Measurements from ENCODE around the gene ZNF469. TPM values are rescaled to one million over a fixed set of nuclear protein-coding genes. Genes with fewer than 3 reads are reported as not detected.

Gene ZNF469
- polyA plus RNA-seq, 1 donor (not counting 4 experiments of a cell fraction or from before 2014, with no cell fraction given): not detected

DNA sequence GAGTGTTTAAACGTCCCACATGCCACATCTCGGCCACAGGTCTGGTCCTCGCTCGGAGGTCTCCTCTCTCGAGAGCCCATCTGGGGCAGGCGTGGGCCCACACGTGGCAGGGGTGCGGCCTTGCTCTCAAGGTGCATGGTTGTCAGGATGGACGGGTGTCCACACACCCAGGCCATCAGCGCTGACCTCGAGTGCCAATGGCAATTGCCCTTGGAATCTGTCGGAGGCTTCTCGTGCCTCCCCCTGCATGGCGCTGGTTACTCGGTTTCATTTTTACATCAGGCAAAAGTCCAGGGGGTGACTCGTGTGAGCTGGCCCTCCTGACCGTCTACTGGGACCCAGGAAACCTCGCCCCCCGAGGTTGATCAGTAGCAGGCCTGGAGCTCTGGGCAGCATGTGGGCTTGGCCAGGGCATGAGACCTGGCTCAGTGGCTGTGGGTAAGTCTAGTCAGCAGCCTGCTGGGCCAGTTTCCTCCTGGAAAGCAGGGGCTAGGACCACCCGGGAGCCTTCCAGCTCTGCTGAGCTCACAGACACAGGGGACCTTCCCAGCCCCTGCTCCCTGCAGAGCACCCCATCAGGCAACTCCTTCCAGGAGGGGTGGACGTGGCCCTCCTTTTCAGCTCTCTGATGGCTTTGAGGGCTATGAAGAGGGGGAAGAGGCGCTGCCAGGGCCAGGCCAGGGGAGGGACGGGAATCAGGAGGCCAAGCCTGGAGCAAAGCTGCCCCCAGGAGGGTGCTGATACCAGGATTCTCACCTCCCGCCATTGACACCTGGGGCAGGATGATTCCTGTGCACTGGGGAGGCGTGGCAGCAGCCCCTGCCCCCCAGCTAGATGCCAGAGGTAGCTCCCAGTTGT is 3.7 kb upstream of the ZNF469 start:
- H4K20me1 ChIP-seq (ENCODE audit: control insufficient read depth, extremely low read depth, insufficient read depth, low read length): no peaks in the 10 kb centered on the region
- dilution Hi-C loops (cut with MboI; ENCODE audit: extremely low pct_ligation_motif_present, low sequenced_read_pairs): no loop called here
- peaks cover 5% of the 10 kb centered on the region for H3K9me3 ChIP-seq (ENCODE audit: control insufficient read depth, low read depth, low read length)
- DNase-seq (ENCODE audit: low read depth, low spot score): no peak
- TF ChIP-seq, protein P1, sequence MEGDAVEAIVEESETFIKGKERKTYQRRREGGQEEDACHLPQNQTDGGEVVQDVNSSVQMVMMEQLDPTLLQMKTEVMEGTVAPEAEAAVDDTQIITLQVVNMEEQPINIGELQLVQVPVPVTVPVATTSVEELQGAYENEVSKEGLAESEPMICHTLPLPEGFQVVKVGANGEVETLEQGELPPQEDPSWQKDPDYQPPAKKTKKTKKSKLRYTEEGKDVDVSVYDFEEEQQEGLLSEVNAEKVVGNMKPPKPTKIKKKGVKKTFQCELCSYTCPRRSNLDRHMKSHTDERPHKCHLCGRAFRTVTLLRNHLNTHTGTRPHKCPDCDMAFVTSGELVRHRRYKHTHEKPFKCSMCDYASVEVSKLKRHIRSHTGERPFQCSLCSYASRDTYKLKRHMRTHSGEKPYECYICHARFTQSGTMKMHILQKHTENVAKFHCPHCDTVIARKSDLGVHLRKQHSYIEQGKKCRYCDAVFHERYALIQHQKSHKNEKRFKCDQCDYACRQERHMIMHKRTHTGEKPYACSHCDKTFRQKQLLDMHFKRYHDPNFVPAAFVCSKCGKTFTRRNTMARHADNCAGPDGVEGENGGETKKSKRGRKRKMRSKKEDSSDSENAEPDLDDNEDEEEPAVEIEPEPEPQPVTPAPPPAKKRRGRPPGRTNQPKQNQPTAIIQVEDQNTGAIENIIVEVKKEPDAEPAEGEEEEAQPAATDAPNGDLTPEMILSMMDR (optimal IDR thresholded peaks at IDR 0.05 in 1 of 3, IDR thresholded peaks at IDR 0.05 in 1 of 3, conservative IDR thresholded peaks at IDR 0.05 in 1 of 3; ENCODE audit: extremely low read depth in 1 of 3, insufficient read depth in 2 of 3, low read length in 3 of 3): no peak
- TF ChIP-seq EZH2 (IDR thresholded peaks at IDR 0.05; ENCODE audit: low read length): no peak
- H3K79me2 ChIP-seq (ENCODE audit: control insufficient read depth, insufficient read depth, low read length): no peaks in the 10 kb centered on the region
- no peak overlapping the region for H3K4me2 ChIP-seq (ENCODE audit: control insufficient read depth, extremely low read depth, insufficient read depth, low read depth, low read length)
- H3K4me3 ChIP-seq (ENCODE audit: control insufficient read depth in 2 of 3, extremely low read depth in 1 of 3, insufficient read depth in 2 of 3, low read depth in 1 of 3, low read length in 3 of 3): no peak overlapping the region
- no peak for FAIRE-seq
- H3K27me3 ChIP-seq (ENCODE audit: control insufficient read depth, extremely low read depth, insufficient read depth, low read length): peaks cover 22% of the 10 kb centered on the region
- H3K27ac ChIP-seq (ENCODE audit: control insufficient read depth, insufficient read depth, low read length): no peak overlapping the region
- no peak overlapping the region for H2AFZ ChIP-seq (ENCODE audit: control insufficient read depth, low read length)
- no peaks in the 10 kb centered on the region for H3K36me3 ChIP-seq (ENCODE audit: control insufficient read depth in 2 of 2, extremely low read depth in 1 of 2, insufficient read depth in 2 of 2, low read length in 2 of 2)
- no peak overlapping the region for H3K9ac ChIP-seq (ENCODE audit: control insufficient read depth, extremely low read depth, insufficient read depth, low read length)
- no peaks in the 10 kb centered on the region for H3K4me1 ChIP-seq (ENCODE audit: control insufficient read depth, extremely low read depth, insufficient read depth, low read length)
- no peaks in the 10 kb centered on the region for H3K9me1 ChIP-seq (ENCODE audit: control insufficient read depth, extremely low read depth, insufficient read depth, low read length)

DNA sequence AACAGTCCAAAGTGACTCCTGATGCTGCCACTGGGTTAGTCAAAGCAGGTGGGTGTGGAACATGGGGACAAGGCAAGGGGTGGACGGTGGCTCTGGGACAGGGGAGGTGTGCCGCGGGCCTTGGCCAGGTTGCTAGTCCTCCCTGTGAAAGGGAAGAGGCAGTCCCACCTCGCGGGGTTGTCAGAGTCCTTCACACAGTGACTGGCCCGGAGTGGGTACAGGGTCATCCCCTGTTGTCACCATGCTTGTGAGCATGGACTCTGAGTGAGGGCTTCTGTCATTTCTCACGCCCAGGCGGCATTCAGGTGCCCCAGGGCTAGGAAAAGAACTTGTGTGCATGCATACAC is 3.1 kb upstream of the ZNF469 start:
- no peak overlapping the region for H3K4me2 ChIP-seq (ENCODE audit: control insufficient read depth, extremely low read depth, insufficient read depth, low read depth, low read length)
- no peak overlapping the region for H3K4me3 ChIP-seq (ENCODE audit: control insufficient read depth in 2 of 3, extremely low read depth in 1 of 3, insufficient read depth in 2 of 3, low read depth in 1 of 3, low read length in 3 of 3)
- TF ChIP-seq, protein P1 (optimal IDR thresholded peaks at IDR 0.05 in 1 of 3, IDR thresholded peaks at IDR 0.05 in 1 of 3, conservative IDR thresholded peaks at IDR 0.05 in 1 of 3; ENCODE audit: extremely low read depth in 1 of 3, insufficient read depth in 2 of 3, low read length in 3 of 3): no peak
- TF ChIP-seq EZH2 (IDR thresholded peaks at IDR 0.05; ENCODE audit: low read length): no peak
- H4K20me1 ChIP-seq (ENCODE audit: control insufficient read depth, extremely low read depth, insufficient read depth, low read length): no peaks in the 10 kb centered on the region
- H2AFZ ChIP-seq (ENCODE audit: control insufficient read depth, low read length): no peak overlapping the region
- DNase-seq (ENCODE audit: low read depth, low spot score) (no peak), FAIRE-seq (no peak)
- no peak overlapping the region for H3K27ac ChIP-seq (ENCODE audit: control insufficient read depth, insufficient read depth, low read length)
- H3K9me1 ChIP-seq (ENCODE audit: control insufficient read depth, extremely low read depth, insufficient read depth, low read length): no peaks in the 10 kb centered on the region
- no peaks in the 10 kb centered on the region for H3K79me2 ChIP-seq (ENCODE audit: control insufficient read depth, insufficient read depth, low read length)
- H3K9ac ChIP-seq (ENCODE audit: control insufficient read depth, extremely low read depth, insufficient read depth, low read length): no peak overlapping the region
- H3K36me3 ChIP-seq (ENCODE audit: control insufficient read depth in 2 of 2, extremely low read depth in 1 of 2, insufficient read depth in 2 of 2, low read length in 2 of 2): no peaks in the 10 kb centered on the region
- peaks cover 5% of the 10 kb centered on the region for H3K9me3 ChIP-seq (ENCODE audit: control insufficient read depth, low read depth, low read length)
- no peaks in the 10 kb centered on the region for H3K4me1 ChIP-seq (ENCODE audit: control insufficient read depth, extremely low read depth, insufficient read depth, low read length)
- H3K27me3 ChIP-seq (ENCODE audit: control insufficient read depth, extremely low read depth, insufficient read depth, low read length): peaks cover 28% of the 10 kb centered on the region
- dilution Hi-C loops (cut with MboI; ENCODE audit: extremely low pct_ligation_motif_present, low sequenced_read_pairs): no loop called here
